Hepatocyte (in vitro differentiated cells): ENCODE measurements around the gene SOX8. TPM values are rescaled to one million over a fixed set of nuclear protein-coding genes. Genes with fewer than 3 reads are reported as not detected.

ENCODE experiments used
- DNase-seq: peaks from one replicate; pipeline ENCODE4 v3.0.0-alpha.2; 2016; ENCODE audit warnings: low spot score
- H2AFZ ChIP-seq: fragments of 200-600 bp; sonication (generic); 2 replicates; pipeline ENCODE4 v1.6.0; 2016; ENCODE audit warnings: antibody characterized with exemption, mild to moderate bottlenecking
- H3K27ac ChIP-seq: fragments of 200-600 bp; sonication (generic); 2 replicates; pipeline ENCODE4 v1.5.1; 2016; ENCODE audit warnings: mild to moderate bottlenecking
- H3K27me3 ChIP-seq: fragments of 200-600 bp; sonication (generic); 2 replicates; pipeline ENCODE4 v1.6.1; 2016
- H3K36me3 ChIP-seq: fragments of 200-600 bp; sonication (generic); replicated peaks from 2 replicates; pipeline ENCODE4 v1.5.1; 2016; ENCODE audit warnings: low read depth; ENCODE audit not compliant: insufficient read depth
- H3K4me1 ChIP-seq: fragments of 200-600 bp; sonication (generic); 2 replicates; pipeline ENCODE4 v1.5.1; 2016; ENCODE audit warnings: mild to moderate bottlenecking, moderate library complexity; ENCODE audit not compliant: insufficient read depth
- H3K4me2 ChIP-seq: fragments of 200-600 bp; sonication (generic); 2 replicates; pipeline ENCODE4 v1.6.0; 2016
- H3K4me3 ChIP-seq: fragments of 200-600 bp; sonication (generic); 2 replicates; pipeline ENCODE4 v1.5.1; 2016; ENCODE audit warnings: mild to moderate bottlenecking
- H3K79me2 ChIP-seq: fragments of 200-600 bp; sonication (generic); 2 replicates; pipeline ENCODE4 v1.6.0; 2017; ENCODE audit warnings: mild to moderate bottlenecking
- H3K9me2 ChIP-seq: fragments of 200-600 bp; sonication (generic); replicated peaks from 2 replicates; pipeline ENCODE4 v1.6.0; 2017; ENCODE audit warnings: mild to moderate bottlenecking; ENCODE audit not compliant: insufficient read depth
- H3K9me3 ChIP-seq: fragments of 200-600 bp; sonication (generic); 2 replicates; pipeline ENCODE4 v1.5.1; 2016; ENCODE audit warnings: low read depth, mild to moderate bottlenecking
- H4K20me1 ChIP-seq: fragments of 200-600 bp; sonication (generic); 2 replicates; pipeline ENCODE4 v1.6.0; 2016; ENCODE audit warnings: mild to moderate bottlenecking; ENCODE audit not compliant: insufficient read depth, poor library complexity, severe bottlenecking
- EZH2 ChIP-seq: fragments of 200-600 bp; sonication (generic); IDR thresholded peaks from 2 replicates; pipeline ENCODE4 v1.6.1; 2016; ENCODE audit warnings: antibody characterized with exemption, mild to moderate bottlenecking, borderline replicate concordance
- EZH2phosphoT487 ChIP-seq: fragments of 200-600 bp; sonication (generic); IDR thresholded peaks from one replicate; pipeline ENCODE4 v1.6.1; 2018; ENCODE audit warnings: antibody characterized with exemption, mild to moderate bottlenecking, low read depth, moderate library complexity; ENCODE audit not compliant: unreplicated experiment, severe bottlenecking
- WGBS: methylation state at CpG from one replicate; pipeline ENCODE4 v1.1.6; 2016; ENCODE audit warnings: low lambda C conversion rate; ENCODE audit errors: missing lambda C conversion rate; 5-methylcytosine and 5-hydroxymethylcytosine counted together
- polyA plus RNA-seq: library from polyadenylated mRNA; unstranded; fragments of >200 nt; fragmentation: Nextera tagmentation; extraction: Ambion mirVana; gene quantifications from 2 replicates; pipeline ENCODE4 v1.2.1, GENCODE V29; 2016
- total RNA-seq: library from RNA; depleted of rRNA; stranded (reverse); fragments of >200 nt; gene quantifications from 2 replicates; pipeline ENCODE4 v1.2.3, GENCODE V29; 2014
- TF ChIP-seq, protein P1 (sequence below): fragments of 200-600 bp; sonication (generic); IDR thresholded peaks from 2 replicates; pipeline ENCODE4 v1.5.1; 2016; ENCODE audit warnings: antibody characterized with exemption, mild to moderate bottlenecking; ENCODE audit not compliant: poor library complexity

Gene SOX8
- total and polyA plus RNA-seq, 2 experiments from 2014 or later: 3.8 to 4.7 TPM

DNA sequence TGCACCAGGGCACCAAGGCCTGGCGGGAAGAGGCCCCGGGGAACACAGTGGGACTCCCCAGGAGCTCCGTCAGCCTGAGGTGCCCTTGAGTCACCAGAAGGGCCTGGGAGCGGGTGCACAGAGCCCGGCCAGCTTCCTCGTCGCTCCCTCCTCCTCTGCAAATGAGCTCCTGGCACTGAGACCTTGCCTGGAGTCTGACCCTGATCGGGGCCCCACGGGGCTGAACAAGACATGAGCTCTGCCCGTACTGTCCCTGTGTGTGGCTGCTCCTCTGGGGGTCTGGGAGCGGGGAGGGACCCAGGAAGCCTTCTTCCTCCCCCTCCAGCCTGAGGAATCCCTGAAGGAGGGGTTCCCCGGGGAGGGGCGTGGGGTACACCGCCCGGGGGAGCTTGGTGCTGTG is 54.6 kb downstream of the SOX8 start:
- Histone ChIP-seq H4K20me1 (no peaks in the 10 kb centered on the region), H3K4me1 (peaks cover 19% of the 10 kb centered on the region), H3K27me3 (no peaks in the 10 kb centered on the region), H3K4me3 (no peak overlapping the region), H3K9me3 (no peaks in the 10 kb centered on the region), H2AFZ (no peak overlapping the region), H3K9me2 (no peaks in the 10 kb centered on the region), H3K36me3 (no peaks in the 10 kb centered on the region), H3K27ac (no peak overlapping the region), H3K79me2 (no peaks in the 10 kb centered on the region), H3K4me2 (peak overlapping the region; percentile 55)
- DNase-seq: peak; percentile 48
- TF ChIP-seq, protein P1, sequence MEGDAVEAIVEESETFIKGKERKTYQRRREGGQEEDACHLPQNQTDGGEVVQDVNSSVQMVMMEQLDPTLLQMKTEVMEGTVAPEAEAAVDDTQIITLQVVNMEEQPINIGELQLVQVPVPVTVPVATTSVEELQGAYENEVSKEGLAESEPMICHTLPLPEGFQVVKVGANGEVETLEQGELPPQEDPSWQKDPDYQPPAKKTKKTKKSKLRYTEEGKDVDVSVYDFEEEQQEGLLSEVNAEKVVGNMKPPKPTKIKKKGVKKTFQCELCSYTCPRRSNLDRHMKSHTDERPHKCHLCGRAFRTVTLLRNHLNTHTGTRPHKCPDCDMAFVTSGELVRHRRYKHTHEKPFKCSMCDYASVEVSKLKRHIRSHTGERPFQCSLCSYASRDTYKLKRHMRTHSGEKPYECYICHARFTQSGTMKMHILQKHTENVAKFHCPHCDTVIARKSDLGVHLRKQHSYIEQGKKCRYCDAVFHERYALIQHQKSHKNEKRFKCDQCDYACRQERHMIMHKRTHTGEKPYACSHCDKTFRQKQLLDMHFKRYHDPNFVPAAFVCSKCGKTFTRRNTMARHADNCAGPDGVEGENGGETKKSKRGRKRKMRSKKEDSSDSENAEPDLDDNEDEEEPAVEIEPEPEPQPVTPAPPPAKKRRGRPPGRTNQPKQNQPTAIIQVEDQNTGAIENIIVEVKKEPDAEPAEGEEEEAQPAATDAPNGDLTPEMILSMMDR: no peak
- no peak for TF ChIP-seq EZH2
- TF ChIP-seq EZH2phosphoT487: no peak
- 55% methylated on average over 10 of the region's 15 CpGs for WGBS

Other genes starting within 250 kb of the SOX8 start
- gene CIAO3, start 240.8 kb upstream of the SOX8 start, total RNA-seq: 28.5 and 39.0 TPM in 2 replicates
- gene CIAO3, start 240.8 kb upstream of the SOX8 start, polyA plus RNA-seq: 42.8 and 61.8 TPM in 2 replicates
- gene MSLN, start 221.0 kb upstream of the SOX8 start, total RNA-seq: 2.4 and 2.5 TPM in 2 replicates
- gene MSLN, start 221.0 kb upstream of the SOX8 start, polyA plus RNA-seq: 5.6 and 8.0 TPM in 2 replicates
- 25.2 and 27.6 TPM in 2 replicates for gene RPUSD1, start 193.4 kb upstream of the SOX8 start, total RNA-seq
- 34.5 and 37.8 TPM in 2 replicates for gene RPUSD1, start 193.4 kb upstream of the SOX8 start, polyA plus RNA-seq
- gene CHTF18, start 193.2 kb upstream of the SOX8 start, total RNA-seq: 5.1 and 9.7 TPM in 2 replicates
- 18.1 and 21.6 TPM in 2 replicates for gene CHTF18, start 193.2 kb upstream of the SOX8 start, polyA plus RNA-seq
- not detected in 2 replicates for gene GNG13, start 181.0 kb upstream of the SOX8 start, total RNA-seq
- not detected in 2 replicates for gene GNG13, start 181.0 kb upstream of the SOX8 start, polyA plus RNA-seq
- gene LMF1, start 10.8 kb upstream of the SOX8 start, total RNA-seq: 25.8 and 27.2 TPM in 2 replicates
- 29.3 and 34.3 TPM in 2 replicates for gene LMF1, start 10.8 kb upstream of the SOX8 start, polyA plus RNA-seq
- 0.77 TPM in 1 of 2 replicates, not detected in the other for gene SSTR5, start 91.0 kb downstream of the SOX8 start, total RNA-seq
- gene SSTR5, start 91.0 kb downstream of the SOX8 start, polyA plus RNA-seq: 1.3 TPM in 1 of 2 replicates, not detected in the other
- gene C1QTNF8, start 114.5 kb downstream of the SOX8 start, total RNA-seq: not detected in 2 replicates
- gene C1QTNF8, start 114.5 kb downstream of the SOX8 start, polyA plus RNA-seq: 0.10 TPM in 1 of 2 replicates, not detected in the other
- gene CACNA1H, start 171.3 kb downstream of the SOX8 start, total RNA-seq: 8.6 and 9.1 TPM in 2 replicates
- gene CACNA1H, start 171.3 kb downstream of the SOX8 start, polyA plus RNA-seq: 9.1 and 9.7 TPM in 2 replicates
- 0.67 and 1.3 TPM in 2 replicates for gene TPSG1, start 243.5 kb downstream of the SOX8 start, total RNA-seq
- gene TPSG1, start 243.5 kb downstream of the SOX8 start, polyA plus RNA-seq: 2.0 and 2.3 TPM in 2 replicates
- gene TPSB2, start 248.4 kb downstream of the SOX8 start, total RNA-seq: not detected in 2 replicates
- not detected in 2 replicates for gene TPSB2, start 248.4 kb downstream of the SOX8 start, polyA plus RNA-seq